NCI-H187 (cell line): ENCODE data around the gene DHRS7.
A peak's percentile ranks its signal among the peaks of the same experiment; 100 is the strongest.

ENCODE experiments used
- DNase-seq, 2 experiments: peaks; one replicate each; lab custom pipeline; 2025; lab: John Stamatoyannopoulos, UW

The DHRS7 gene

DNA sequence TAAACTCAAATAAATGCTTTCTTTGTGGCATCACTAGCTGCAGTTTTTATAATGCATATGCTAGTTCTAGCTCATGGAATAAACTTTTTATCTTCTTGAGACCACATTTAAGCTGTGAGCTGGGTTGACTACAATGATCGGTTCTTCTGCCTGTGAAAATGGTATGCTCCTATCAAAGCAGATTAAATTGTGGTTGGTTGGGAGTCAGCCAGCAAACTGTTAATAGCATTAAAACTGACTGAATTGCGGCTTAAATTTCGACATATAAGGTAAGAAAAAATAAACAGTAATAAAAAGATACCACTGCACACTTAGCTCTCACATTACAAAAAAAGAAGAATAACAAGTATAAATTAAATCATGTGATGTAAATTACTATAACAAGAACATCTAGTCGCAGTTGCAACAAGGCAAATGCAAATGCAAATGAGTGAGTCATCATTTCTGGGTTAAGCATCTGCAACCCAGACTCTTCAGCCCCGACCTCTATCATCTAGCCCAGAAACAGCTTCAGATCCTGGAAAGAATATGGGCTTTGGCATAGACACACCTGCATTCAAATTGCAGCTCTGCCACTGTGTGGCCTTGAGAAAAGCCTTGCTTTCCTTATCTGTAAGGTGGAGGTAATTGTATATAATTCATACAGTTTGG is 19.8 kb upstream of the DHRS7 start:
- no peak for DNase-seq

- DNase-seq: no peak
These were observed 19.1 kb upstream of the DHRS7 start for GRCh38 chr14:60184146-60184904.

DNA sequence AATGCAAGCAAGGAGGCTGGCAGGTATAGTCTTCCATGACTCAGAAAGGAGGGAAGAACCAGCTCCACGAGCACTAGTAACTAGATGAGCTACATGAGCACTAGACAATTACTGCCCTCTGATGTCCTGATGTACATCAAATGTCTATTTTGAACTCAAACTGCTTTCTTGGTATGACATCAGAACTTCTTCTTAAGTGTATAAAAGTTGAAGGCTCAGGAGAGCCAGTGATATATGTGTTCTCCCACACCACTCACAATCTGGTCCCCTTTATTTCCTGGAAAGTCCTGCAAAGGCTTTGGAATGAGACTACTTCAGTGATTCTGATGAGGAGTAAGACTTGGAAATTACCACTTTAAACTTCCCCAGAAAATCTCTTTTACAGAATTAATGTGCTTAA is 18.5 kb upstream of the DHRS7 start:
- DNase-seq: no peak

DNA sequence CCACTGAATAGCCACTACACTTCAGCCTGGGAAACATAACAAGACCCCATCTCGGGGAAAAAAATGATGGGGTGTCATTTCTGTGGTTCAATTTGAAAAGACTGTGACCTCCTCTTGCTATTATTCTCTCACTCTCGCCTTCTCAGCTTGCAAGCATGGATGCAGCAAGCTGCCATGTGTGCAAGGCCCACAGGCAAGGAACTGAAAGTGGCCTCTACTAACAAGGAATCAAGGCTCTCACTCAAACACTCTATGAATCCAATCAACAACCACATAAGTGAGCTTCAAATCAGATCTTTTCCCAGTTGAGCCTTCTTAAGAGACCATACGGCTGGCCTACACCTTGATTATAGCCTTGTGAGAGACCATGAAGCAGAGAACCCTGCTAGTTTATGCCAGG is 17.9 kb upstream of the DHRS7 start:
- no peak for DNase-seq

DNA sequence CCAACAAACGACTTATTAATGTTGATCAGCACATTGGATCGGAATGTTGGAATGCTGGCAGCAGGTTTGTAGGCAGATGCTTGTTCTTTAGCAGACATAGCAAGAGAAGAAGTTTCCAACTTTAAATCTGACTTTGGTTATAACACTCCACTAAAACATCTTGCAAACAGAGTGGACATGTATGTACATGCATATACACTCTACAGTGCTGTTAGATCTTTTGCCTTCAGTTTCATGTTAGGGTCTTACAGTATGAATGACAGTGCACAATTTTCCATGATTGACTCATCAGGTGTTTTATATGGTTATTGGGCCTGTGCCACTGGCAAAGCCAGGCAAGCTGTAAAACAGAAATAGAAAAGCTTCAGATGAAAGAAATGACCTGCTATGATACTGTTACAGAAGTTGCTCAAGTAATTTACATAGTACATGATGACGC is 14.3 kb upstream of the DHRS7 start:
- DNase-seq: no peak

DNA sequence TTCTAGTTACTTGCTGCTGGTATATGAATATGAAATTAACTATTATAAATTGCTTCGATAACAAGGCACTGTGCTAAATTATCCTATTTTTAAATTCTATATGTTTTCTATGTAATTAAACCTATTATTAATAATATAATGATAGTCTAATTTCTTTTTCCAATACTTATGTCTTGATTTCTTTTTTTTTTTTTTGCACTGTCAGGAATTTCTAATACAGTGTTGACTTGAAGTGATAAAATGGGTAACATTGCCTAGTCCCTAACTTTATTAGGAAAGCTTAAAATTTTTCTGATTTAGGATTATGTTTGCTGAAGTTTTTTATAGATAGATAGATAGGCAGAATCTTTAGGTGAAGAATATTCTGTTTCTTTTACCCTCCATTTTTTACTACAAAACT is 13.6 kb upstream of the DHRS7 start:
- no peak for DNase-seq

GRCh38 chr14:60178164-60178563 is 13.0 kb upstream of the DHRS7 start:
- DNase-seq: no peak

DNA sequence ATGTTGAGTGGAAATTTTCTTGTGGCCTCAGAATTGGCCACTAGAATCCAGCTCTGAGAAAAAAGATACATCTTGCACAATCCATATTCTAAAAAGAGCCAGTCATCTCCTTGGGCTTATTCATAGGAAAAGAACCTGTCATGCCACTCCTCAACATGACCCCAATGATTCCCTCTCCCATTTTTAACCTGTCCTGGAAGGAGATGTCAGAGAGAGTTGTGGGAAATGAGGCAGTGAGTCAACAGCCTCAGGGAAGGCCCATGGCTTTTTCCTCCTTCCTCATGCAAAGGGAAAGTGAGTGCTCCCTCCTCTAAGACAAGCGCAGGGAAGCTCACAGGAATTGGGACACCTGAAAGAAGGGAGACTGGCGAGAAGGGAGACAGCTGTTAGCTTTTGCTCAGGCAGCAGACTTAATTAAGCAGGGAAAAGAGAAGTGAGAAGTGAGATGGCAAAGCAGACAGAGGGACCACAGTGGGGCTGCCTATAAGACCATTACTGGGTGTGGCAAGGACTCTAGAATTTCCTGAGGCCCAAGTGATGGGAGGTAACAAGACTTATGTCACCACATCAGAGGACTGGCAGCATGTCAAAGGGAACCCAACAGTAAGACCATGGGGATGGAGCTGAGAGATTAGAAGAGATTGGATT is 10.2 kb upstream of the DHRS7 start:
- DNase-seq: no peak

DNA sequence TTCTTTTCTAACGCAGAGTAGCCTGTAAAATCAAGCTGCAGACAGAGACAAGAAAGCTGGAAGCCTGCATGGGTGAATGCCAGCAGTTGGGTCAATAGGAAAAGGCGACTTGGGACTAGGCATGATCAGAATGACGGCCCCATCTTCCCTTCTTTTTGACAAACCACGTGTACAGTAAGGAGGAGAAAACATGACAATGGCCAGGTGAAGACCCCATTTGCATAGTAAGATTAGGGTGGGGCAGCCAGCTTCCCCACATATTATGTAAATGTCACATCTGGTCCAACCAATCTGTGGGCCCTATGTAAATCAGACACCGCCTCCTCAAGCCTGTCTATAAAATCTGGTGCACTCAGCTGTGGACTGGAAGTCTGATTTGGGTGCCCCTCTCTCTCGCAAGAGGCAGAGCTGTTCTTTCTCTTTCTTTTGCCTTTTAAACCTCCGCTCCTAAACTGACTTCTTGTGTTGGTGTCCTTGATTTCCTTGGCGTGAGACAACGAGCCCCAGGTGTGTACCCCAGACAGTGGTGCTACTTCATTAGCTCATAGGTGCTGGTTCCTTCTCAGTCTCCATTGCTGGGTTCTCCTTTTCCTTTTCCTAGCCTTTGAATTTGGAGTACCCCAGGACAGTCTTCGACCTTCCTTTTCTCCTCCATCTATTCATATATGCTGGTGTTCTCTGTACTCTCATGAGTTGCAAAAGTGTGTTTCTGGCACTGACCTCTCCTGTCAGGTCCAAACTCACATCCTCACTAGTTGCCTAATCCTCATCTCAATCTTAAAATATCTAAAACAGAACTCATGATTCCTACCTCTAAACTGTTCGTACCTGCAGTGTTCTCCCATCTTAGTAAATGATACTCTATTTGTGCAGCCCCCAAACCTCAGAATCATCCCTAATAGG is 9.4 kb upstream of the DHRS7 start:
- DNase-seq: no peak

GRCh38 chr14:60171690-60172089 is 6.5 kb upstream of the DHRS7 start:
- DNase-seq: no peak

DNA sequence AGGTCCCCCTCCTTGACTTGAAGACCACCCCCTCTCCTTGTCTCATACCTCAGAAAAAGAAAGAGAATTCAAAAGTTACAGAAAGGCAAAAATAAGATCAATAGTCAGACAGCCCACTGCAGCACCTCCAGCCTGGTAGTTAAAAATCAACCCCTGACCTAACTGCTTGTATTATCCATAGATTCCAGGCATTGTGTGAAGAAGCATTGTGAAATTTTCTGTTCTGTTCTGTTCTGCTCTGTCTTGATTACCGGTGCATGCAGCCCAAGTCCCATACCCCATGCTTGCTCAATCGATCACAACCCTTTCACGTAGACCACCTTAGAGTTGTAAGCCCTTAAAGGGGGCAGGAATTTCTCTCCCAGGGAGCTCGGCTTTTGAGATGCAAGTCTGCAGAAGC is 5.8 kb upstream of the DHRS7 start:
- no peak for DNase-seq

DNA sequence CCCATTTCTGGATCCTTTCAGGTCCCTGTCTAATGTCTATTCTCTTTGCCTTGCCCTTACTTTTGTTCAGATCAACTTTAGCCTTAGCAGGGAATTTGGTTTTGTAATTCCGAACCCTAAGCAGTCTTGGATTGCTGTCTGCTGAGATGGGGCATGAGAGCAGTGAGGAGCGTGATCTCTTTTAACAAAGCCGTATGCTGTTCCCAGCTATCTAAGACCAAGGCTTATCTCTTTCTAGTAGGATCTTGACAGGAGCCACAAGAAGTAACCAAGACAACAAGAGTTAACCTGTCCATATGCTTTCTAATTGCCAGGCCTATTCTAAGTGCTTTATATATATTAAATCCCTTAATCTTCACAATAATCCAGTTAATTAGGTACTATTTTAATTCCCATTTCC is 4.5 kb upstream of the DHRS7 start:
- DNase-seq: no peak

DNA sequence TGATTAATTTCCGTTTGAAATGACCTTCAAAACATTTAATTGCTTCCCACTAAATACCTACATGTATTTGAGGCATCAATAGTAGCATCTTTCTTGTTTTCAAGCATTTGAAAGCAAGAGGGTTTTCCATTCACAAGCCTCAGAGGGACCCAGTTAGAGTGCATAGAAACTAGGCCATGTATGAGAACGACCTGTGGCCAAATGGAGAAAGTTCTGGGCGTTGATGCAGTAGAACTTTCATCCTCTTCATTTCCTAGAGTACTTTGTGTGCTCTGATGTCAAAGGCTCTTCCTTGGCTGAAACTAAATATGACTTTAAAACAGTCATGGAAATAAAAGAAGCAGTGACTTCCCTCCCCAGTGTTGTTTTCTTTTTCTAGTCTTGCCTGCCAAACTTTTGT is 944 bp upstream of the DHRS7 start:
- no peak for DNase-seq

DNA sequence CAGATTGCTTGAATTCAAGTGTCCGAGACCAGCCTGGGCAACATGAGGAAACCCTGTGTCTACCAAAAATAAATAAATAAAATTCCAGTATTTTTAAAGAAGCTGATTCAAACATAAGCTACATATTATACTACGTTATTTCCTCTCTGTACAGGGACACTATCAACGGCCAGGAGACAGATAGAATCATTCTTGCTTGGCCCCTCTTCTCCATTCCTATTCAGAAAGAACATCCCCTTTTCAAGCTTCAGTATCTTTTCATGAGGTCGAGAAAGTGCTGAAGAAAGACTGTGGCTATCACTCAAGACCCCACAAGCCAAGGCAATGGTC is 314 bp upstream of the DHRS7 start:
- no peak for DNase-seq

- DNase-seq: no peak
These were observed 840 bp downstream of the DHRS7 start for GRCh38 chr14:60164404-60164711.

DNA sequence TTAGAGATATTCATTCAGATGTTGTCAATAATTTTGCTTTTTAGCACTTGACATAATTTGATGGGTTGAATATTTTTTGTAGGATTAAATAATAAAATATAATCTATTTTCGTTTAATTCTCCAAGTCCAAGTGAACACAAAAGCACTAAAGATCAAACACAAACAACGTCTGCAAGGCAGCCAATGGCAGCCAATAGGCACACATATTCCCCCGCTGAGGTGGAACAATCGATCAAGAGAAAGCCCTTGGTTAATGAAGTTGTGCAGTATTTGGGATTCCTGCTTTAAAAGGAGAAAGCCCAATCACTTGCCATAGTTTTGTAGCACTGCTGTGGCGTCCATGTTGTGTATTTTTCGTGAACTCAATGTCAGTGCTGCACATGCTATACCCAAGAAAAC is 1.5 kb downstream of the DHRS7 start:
- no peak for DNase-seq

DNA sequence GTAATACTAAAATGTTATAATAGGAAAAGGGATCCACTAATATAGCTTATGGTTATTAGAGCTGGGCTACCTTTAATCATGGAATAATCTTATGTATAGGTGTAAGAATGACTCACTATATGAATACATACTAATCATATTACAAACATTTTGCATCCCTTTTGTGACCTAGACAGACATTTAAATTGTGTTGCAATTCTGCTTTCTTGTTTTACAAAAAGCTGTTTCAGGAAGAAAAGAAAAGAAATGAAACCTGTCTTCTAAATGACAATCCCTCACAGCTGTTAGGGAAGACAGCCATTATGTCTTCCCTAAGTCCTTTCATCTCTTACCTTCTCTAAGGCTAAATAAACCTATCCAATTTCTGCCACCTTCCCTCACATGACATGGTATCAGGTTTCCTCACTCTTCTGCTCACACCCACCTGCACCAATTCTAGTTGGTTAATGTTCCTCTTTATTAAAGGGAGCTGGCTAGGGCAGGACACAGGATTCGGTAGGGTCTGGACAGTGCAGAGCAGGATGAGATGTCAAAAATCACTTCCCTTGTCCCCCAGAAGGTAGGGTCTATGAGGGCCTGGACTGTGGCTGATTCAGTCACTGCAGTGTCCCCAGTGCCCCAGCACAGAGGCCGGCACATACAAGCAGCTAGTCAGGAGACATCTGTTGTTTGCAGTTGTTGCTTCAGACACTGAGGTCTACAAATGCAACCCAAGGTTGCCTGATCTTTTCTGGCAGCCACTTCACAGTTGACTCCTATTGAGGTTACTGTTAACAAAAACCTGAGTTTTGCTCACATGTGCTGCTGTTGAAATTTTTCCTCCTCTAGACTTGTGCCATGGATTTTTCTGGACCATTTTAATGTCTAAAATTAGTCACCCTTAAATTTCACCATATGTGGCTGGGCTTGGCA is 3.7 kb downstream of the DHRS7 start:
- peak; percentile 17 to 27 for DNase-seq

GRCh38 chr14:60160422-60160821 is 4.8 kb downstream of the DHRS7 start:
- no peak for DNase-seq

DNA sequence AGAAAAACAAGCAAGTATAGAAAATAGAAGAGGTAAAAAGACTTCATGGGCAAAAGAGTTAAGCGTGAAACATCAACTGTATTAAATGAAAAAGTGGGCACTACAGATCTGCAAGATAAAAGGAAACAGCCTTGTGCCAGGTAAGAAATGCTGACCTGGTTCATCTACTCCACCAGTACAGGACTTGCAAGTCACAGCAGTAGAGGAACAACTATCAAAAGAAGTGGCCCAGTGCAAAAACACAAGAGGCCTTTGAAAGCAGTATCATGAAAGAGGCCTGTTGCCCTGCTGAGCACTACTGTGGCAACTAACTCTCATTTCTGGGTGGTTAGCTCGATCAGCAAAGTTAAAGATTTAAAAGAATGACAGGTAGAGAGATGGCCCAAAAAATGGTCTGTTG is 10.5 kb downstream of the DHRS7 start:
- DNase-seq: no peak

DNA sequence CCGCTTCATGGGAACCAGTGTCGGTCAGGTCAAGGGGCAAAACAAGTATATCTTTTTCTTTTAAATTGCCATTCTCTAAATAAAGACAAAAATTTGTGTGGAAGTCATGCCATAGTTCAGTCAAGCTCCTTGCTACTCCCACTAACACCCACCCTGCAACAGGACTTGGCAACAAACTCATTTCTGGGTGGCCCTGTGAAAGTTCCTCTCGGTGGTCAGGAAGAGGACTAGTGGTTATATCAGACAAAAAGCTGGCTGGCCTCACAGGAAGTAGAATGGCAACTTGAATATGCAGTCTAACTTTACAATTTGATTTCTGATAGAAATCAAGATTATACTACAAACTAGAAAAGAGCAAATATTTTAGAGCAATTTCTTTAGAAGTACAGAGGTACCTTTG is 11.2 kb downstream of the DHRS7 start:
- DNase-seq: no peak

DNA sequence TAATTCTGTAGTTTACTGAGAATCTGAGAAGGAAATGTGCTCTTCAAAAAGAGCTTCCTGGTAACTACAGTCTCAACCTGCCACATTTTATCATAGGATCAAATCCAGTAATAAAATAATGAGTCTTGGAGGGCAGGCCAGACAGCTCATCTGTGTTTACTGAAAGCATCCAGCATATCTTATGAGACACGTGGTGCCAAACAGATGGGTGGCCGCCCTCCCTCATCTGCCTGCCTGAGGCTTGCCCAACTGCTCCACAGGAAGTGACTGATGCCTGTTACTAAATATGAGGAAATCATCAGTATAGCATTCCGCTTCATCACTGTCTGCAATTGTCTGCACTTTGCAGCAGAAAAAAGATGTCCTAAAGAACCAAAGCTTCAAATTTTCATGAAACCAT is 13.5 kb downstream of the DHRS7 start:
- no peak for DNase-seq

DNA sequence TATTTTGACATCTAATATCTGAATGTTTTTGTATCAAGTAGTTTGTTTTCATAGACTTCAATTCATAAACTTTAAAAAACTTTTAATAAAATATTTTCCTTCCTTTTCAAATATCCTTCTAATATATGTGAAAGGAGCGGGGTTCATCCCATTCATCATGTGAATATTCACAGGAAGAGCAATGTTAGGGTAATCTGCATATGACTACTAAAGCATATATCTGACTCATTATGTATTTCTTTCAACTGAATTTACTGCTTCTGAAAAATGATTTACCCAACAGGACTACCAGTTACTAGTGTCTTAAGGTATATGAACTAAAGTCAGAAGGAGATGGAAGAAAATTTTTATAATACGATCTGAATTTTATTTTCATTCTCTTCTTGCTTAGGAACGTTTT is 30.5 kb downstream of the DHRS7 start:
- DNase-seq: no peak
